ENCODE data around the gene POLG. TPM values are rescaled to one million over a fixed set of nuclear protein-coding genes. Genes with fewer than 3 reads are reported as not detected.
A peak's percentile ranks its signal among the peaks of the same experiment; 100 is the strongest.

Gene POLG
- total RNA-seq, 1 experiment from 2014 or later: 60.3 TPM

GRCh38 chr15:89319678-89320077, 14.9 kb downstream of the POLG start:
- H4K8ac ChIP-seq (replicated peaks; ENCODE audit: insufficient read length, low read depth, low read length): no peak overlapping the region

More at GRCh38 chr15:89319678-89320077, 14.9 kb downstream of the POLG start:
- no peaks in the 10 kb centered on the region for H3K9me3 ChIP-seq (ENCODE audit: control insufficient read depth, low read depth, low read length)
- H2BK120ac ChIP-seq (ENCODE audit: low read depth, low read length, poor library complexity, severe bottlenecking): no peak overlapping the region
- H4K91ac ChIP-seq (ENCODE audit: insufficient read length, low read depth, low read length): no peak overlapping the region
- no peaks in the 10 kb centered on the region for H3K79me2 ChIP-seq (ENCODE audit: insufficient read depth, low read length)
- H3K9me3 Mint-ChIP-seq: no peaks in the 10 kb centered on the region
- no peak overlapping the region for H4K5ac ChIP-seq (ENCODE audit: insufficient read length, low read depth, low read length)
- no CpG with 5 or more reads among the region's 9 CpGs for whole genome bisulfite sequencing (ENCODE audit: extremely low coverage, insufficient read length, low lambda C conversion rate)
- no peak overlapping the region; a peak in 1 of 5 replicates for H3K4me3 Mint-ChIP-seq
- no peak overlapping the region for H2BK5ac ChIP-seq (ENCODE audit: insufficient read length, low read length)
- H4K20me1 ChIP-seq (ENCODE audit: control insufficient read depth, insufficient read depth, insufficient read length): no peaks in the 10 kb centered on the region
- no peak overlapping the region for H3K4me2 ChIP-seq (ENCODE audit: insufficient read depth, insufficient read length, low read length)
- H2AK5ac ChIP-seq (ENCODE audit: insufficient read length, low read length): no peak overlapping the region
- no peak overlapping the region for H2BK12ac ChIP-seq (ENCODE audit: insufficient read length, low read depth, low read length)
- H3K18ac ChIP-seq (ENCODE audit: insufficient read length, low read depth, low read length): no peak overlapping the region
- no peak overlapping the region for H2BK20ac ChIP-seq (ENCODE audit: low read depth, low read length, poor library complexity, severe bottlenecking)
- peaks cover 54 to 95% (median 83%) of the 10 kb centered on the region in 3 experiments for H3K36me3 Mint-ChIP-seq (ENCODE audit: insufficient read depth in 1 of 3, low read depth in 3 of 3)
- no peak overlapping the region for H3K56ac ChIP-seq (ENCODE audit: insufficient read length, low read depth, low read length)
- H3K27ac ChIP-seq (ENCODE audit: insufficient read length, low read depth, low read length): no peak overlapping the region
- no peak overlapping the region for H3T11ph ChIP-seq (ENCODE audit: low read length)
- H3K27me3 Mint-ChIP-seq (ENCODE audit: low read depth): no peaks in the 10 kb centered on the region
- H3K27ac Mint-ChIP-seq: peak overlapping the region in 2 of 3 experiments; percentile 45 to 68; a peak in 3 of 7 replicates
- H3K23ac ChIP-seq (ENCODE audit: insufficient read length, low read depth, low read length): no peak overlapping the region
- H2BK15ac ChIP-seq (ENCODE audit: low read depth, low read length): no peak overlapping the region
- no peak overlapping the region for H3K4ac ChIP-seq (ENCODE audit: low read depth, low read length)
- H3K79me1 ChIP-seq (ENCODE audit: insufficient read depth, low read depth, low read length, poor library complexity, severe bottlenecking): no peaks in the 10 kb centered on the region
- H3K27me3 ChIP-seq (ENCODE audit: insufficient read depth, low read length): no peaks in the 10 kb centered on the region
- H3K14ac ChIP-seq (ENCODE audit: insufficient read depth, low read length): no peak overlapping the region
- DNase-seq: no peak
- H3K9ac ChIP-seq (ENCODE audit: extremely low read depth, insufficient read length, low read length): no peak overlapping the region
- TF ChIP-seq, protein P1, sequence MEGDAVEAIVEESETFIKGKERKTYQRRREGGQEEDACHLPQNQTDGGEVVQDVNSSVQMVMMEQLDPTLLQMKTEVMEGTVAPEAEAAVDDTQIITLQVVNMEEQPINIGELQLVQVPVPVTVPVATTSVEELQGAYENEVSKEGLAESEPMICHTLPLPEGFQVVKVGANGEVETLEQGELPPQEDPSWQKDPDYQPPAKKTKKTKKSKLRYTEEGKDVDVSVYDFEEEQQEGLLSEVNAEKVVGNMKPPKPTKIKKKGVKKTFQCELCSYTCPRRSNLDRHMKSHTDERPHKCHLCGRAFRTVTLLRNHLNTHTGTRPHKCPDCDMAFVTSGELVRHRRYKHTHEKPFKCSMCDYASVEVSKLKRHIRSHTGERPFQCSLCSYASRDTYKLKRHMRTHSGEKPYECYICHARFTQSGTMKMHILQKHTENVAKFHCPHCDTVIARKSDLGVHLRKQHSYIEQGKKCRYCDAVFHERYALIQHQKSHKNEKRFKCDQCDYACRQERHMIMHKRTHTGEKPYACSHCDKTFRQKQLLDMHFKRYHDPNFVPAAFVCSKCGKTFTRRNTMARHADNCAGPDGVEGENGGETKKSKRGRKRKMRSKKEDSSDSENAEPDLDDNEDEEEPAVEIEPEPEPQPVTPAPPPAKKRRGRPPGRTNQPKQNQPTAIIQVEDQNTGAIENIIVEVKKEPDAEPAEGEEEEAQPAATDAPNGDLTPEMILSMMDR (conservative IDR thresholded peaks at IDR 0.05): no peak
- no peaks in the 10 kb centered on the region for H3K23me2 ChIP-seq (ENCODE audit: insufficient read length, low read depth, low read length, poor library complexity, severe bottlenecking)
- H3K4me1 ChIP-seq (ENCODE audit: insufficient read depth, low read length): no peaks in the 10 kb centered on the region
- no peak overlapping the region for H2AFZ ChIP-seq (ENCODE audit: low read length)
- H3K4me1 Mint-ChIP-seq: no peaks in the 10 kb centered on the region
